WTC11 (cell line): ENCODE measurements around the gene YTHDF1.

Experiments
- ATF2 ChIP-seq: sonication (generic); formaldehyde crosslinking; IDR thresholded peaks from 2 replicates; pipeline ENCODE4 v1.8.1; 2022; ENCODE audit warnings: low read depth, missing genetic modification reagents, borderline replicate concordance
- CTCF ChIP-seq: fragments of 200-600 bp; IDR thresholded peaks from 2 replicates; pipeline ENCODE4 v1.8.0; 2022; ENCODE audit warnings: antibody characterized with exemption
- MYBL2 ChIP-seq: sonication (generic); formaldehyde crosslinking; IDR thresholded peaks from 2 replicates; pipeline ENCODE4 v1.8.1; 2023; ENCODE audit warnings: mild to moderate bottlenecking, moderate library complexity, missing genetic modification reagents
- SMAD3 ChIP-seq: sonication (generic); formaldehyde crosslinking; IDR thresholded peaks from 2 replicates; pipeline ENCODE4 v1.8.0; 2022; ENCODE audit warnings: missing genetic modification reagents, mild to moderate bottlenecking, borderline replicate concordance

- no peak for TF ChIP-seq CTCF
- no peak for TF ChIP-seq ATF2 (CRISPR knock-in tag)
- TF ChIP-seq SMAD3 (CRISPR knock-in tag): no peak
- no peak for TF ChIP-seq MYBL2 (CRISPR knock-in tag)
These were observed 1.0 kb upstream of the YTHDF1 start for GRCh38 chr20:63216849-63217471.
